HG03097 (cell line): ENCODE results near the gene FAM228A.
"Not testable (repeated sequence)": the region's sequence is repeated elsewhere in the genome, so short reads cannot be mapped to it uniquely, and the experiment has no call there.

Experiments
- ATAC-seq: cut with Tn5 transposase; IDR thresholded peaks from one replicate; pipeline ENCODE4 v1.9.1; 2021; ENCODE audit not compliant: unreplicated experiment, low FRiP score

Gene FAM228A

GRCh38 chr2:24174851-24175277, at the start of gene FAM228A:
Gene FAM228A, plus strand, starts transcription at chr2:24175053. Its CDS starts 428 bp downstream, at chr2:24175481.
- no peak for ATAC-seq

- no peak for ATAC-seq
These were observed 48.9 kb upstream of the FAM228A start for GRCh38 chr2:24125956-24126355.

- no peak for ATAC-seq
These were observed 42.3 kb upstream of the FAM228A start for GRCh38 chr2:24132543-24132942.

GRCh38 chr2:24140305-24140704, 34.5 kb upstream of the FAM228A start:
- ATAC-seq, result not testable (repeated sequence)

- no peak for ATAC-seq
These were observed 27.5 kb upstream of the FAM228A start for GRCh38 chr2:24147364-24147763.

- ATAC-seq, result no peak
These were observed 22.2 kb upstream of the FAM228A start for GRCh38 chr2:24152413-24153197.

- no peak for ATAC-seq
These were observed 21.4 kb upstream of the FAM228A start for GRCh38 chr2:24153478-24153877.

GRCh38 chr2:24158131-24158530, 16.7 kb upstream of the FAM228A start:
- no peak for ATAC-seq

GRCh38 chr2:24159708-24160107, 15.1 kb upstream of the FAM228A start:
- no peak for ATAC-seq

- no peak for ATAC-seq
These were observed 14.1 kb upstream of the FAM228A start for GRCh38 chr2:24160761-24161160.

GRCh38 chr2:24162494-24162893, 12.4 kb upstream of the FAM228A start:
- no peak for ATAC-seq

GRCh38 chr2:24163186-24163585, 11.7 kb upstream of the FAM228A start:
- ATAC-seq, result no peak

- no peak for ATAC-seq
These were observed 11.3 kb upstream of the FAM228A start for GRCh38 chr2:24163601-24164000.

GRCh38 chr2:24164416-24164973, 10.4 kb upstream of the FAM228A start:
- no peak for ATAC-seq

GRCh38 chr2:24169023-24169422, 5.8 kb upstream of the FAM228A start:
- ATAC-seq, result no peak

GRCh38 chr2:24175631-24176187, 856 bp downstream of the FAM228A start:
- ATAC-seq, result no peak

GRCh38 chr2:24176326-24176725, 1.5 kb downstream of the FAM228A start:
- ATAC-seq, result no peak

GRCh38 chr2:24179683-24180082, 4.8 kb downstream of the FAM228A start:
- no peak for ATAC-seq

GRCh38 chr2:24181849-24182248, 7.0 kb downstream of the FAM228A start:
- ATAC-seq, result no peak

GRCh38 chr2:24182507-24182906, 7.7 kb downstream of the FAM228A start:
- ATAC-seq, result no peak

- no peak for ATAC-seq
These were observed 8.7 kb downstream of the FAM228A start for GRCh38 chr2:24183366-24184069.
